NCI-H345 treated with DMSO at 0.1 percent for 48 hours (cell line): ENCODE measurements around the gene ADARB2.
"Not testable (repeated sequence)": the region's sequence is repeated elsewhere in the genome, so short reads cannot be mapped to it uniquely, and the experiment has no call there.

Source experiments
- DNase-seq: peaks from one replicate; lab custom pipeline; 2025; ENCODE audit not compliant: unreplicated experiment; lab: John Stamatoyannopoulos, UW

ADARB2 gene

DNA sequence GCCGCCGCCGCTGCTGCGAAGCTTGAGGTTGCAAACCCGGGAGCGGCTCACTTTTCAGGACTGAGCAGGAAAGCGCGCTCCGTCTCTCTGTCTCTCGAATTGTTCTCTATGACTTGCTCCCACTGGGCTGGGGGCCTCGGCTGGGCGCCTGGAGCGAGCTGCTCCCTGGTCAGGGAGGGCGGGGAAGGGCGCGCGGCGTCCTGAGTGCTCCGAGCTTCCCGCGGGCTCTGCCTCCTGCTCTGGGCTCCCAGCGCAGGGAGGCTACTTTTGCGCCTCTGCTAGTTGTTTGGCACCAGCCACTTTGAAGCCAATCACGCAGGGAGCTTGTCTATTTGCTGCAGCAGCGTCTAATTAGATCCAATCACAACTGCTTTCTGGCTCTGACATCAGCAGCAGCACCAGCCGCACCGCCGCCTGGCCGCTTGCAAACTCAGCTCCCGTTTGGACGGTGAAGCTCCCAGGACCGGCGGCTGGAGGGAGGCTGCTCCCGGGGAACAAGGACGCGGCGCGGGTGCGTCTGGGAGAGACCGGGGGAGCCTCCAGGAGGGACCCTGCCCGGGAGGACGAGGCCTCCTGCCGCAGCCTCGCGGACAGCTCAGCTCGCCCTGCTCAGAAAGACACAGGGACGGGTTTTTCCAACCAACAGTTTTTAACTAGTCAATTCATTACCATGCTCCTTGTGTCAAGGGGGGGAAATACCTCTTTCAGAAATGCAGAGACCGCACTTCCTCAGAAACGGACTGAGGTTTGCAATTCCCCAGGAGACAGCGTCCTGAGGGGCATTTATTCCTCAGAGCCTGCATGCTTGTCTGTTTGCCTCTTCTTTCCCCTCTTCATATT, at the start of gene ADARB2:
Gene ADARB2 (minus strand): TSS at position 304 of the 840 bp plus-strand sequence.
- peak; percentile 44 for DNase-seq

- no peak for DNase-seq
Observed at GRCh38 chr10:1785835-1786234, 48.5 kb upstream of the ADARB2 start.

GRCh38 chr10:1782841-1783240, 45.5 kb upstream of the ADARB2 start:
- no peak for DNase-seq

- DNase-seq = no peak
Observed at GRCh38 chr10:1779796-1780195, 42.5 kb upstream of the ADARB2 start.

- DNase-seq = no peak
Observed at GRCh38 chr10:1778375-1778969, 41.1 kb upstream of the ADARB2 start.

- no peak for DNase-seq
Observed at GRCh38 chr10:1776127-1776662, 38.9 kb upstream of the ADARB2 start.

DNA sequence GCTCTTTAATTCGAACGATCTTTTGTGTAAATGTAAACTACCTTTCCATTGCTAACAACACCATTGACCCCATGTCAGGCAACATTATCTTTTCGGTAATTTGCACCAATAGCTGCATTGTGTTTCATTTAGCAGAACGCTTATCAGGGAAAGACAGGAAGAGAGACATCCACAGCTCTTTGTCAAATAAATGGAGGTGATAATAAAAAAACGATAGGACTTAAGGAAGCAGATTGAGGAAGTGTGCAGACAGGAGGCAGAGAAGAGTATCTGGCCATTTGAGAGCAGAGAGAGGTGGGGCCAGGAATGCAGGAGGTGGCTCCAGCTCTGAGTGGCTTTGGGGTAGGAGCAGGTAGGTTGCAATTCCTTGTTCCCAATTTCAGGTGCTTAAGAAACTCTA, 37.5 kb upstream of the ADARB2 start:
- DNase-seq = no peak

DNA sequence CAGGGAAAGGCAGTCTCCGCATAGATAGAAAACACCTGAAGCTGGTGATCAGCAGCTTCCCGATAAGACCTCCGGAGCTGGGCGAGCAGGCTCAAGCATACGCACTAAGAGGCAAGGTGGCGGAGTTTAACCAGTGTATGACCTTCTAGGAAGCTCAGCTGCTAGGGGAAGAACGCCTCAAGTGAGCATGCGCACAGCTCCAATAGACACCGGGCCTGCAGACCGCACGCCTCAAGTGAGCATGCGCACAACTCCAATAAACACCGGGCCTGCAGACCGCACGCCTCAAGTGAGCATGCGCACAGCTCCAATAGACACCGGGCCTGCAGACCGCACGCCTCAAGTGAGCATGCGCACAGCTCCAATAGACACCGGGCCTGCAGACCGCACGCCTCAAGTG, 35.9 kb upstream of the ADARB2 start:
- DNase-seq = not testable (repeated sequence)

DNA sequence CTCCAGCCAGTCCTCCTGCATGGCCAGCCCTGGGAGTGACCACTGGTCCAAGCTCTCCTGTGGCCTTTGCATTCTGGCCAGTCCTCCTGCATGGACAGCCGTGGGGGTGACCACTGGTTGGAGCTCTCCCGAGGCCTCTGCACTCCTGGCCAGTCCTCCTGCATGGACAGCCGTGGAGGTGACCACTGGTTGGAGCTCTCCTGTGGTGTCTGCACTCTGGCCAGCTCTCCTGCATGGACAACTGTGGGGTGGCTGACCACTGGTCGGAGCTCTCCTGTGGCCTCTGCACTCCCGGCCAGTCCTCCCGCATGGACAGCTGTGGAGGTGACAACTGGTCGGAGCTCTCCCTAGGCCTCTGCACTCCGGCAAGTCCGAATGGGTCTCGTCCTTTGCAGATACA, 28.7 kb upstream of the ADARB2 start:
- no peak for DNase-seq

DNA sequence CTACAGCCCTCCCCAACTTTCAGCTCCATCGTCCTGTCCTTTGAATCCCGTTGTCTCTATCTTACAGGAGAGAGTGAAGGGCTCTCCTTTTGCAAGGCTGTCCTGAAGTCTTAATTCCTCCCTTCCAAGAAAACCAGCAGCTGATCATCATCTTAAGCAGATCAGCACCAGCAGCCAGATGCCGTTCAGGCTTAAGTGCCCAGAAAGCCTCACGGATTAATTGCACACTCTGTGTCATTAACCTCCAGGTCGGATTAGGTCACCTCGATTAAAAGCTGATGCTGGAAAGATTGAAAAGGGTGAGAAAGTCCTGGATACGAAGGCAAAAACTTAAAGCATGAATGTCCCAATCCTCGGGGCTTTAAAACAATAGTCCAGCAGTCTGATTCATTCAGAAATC, 24.8 kb upstream of the ADARB2 start:
- DNase-seq = no peak

DNA sequence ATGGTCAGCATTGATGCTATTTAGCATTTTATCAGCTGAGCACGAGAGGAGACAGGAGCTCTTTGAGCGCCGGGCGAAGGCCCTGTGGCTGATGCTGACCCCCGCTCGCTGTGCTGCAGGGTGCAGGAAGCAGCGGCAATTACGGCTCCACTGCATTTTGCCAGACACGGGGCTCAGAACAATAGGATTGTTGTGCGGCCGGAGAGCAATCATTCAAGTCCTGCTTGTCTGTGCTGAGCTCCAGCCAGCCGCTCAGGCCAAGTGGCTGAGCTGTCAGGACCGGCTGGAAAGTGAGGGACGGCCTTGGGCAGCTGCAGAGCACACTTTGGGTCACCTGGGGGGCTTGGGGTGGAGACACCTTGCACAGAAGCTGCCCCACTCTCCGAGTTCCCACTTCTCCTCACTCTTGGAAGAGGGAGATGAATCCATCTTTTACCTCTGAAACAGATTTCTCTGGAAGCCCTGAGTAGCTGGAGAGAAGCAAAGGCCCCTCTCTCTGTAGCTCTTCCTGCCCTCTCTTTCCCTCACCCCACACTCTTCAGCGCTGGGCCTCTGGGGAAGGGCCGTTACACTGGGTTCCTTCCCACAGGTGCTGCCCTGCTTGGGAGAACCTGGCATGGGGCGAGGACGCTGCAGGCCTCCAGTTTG, 17.3 kb upstream of the ADARB2 start:
- no peak for DNase-seq

DNA sequence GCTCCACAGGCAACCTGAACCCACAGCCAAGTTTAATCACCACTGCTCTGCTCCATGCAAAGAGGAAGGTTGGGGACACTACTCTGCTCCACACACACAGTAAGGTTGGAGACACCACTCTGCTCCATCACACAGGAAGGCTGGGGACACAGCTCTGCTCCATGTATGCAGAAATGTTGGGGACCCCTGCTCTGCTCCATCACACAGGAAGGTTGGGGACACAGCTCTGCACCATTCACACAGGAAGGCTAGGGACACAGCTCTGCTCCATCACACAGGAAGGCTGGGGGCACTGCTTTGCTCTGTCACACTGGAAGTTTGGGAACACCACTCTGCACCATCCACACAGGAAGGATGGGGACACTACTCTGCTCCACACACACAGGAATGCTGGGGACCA, 14.8 kb upstream of the ADARB2 start:
- no peak for DNase-seq

DNA sequence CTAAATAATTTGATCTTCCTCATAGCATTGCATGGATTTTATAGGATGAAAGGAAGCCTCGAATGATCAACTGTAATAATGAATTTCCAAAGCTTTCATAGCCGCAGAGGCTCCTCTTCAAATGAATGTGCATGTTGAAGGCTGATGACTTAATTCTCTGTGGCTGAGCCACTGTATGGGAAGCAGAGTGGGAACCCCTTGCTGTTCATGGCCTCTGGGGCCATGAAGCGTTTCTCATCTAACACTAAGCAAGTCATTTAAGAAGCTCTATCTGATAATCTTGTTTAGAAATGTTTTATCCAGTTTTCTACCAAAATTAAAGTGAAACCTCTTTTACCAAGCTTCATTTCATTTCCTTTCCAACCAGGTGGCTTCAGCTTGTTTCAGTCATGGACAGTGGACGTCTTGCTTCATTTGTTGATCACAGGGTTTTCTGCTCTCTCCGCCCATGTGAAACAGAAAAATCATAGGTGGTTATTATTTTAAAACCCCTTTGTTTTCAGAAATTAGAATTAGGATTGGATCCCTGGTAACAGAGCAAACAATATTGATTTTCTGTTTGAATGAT, 10.3 kb upstream of the ADARB2 start:
- DNase-seq = no peak

GRCh38 chr10:1746796-1747195, 9.5 kb upstream of the ADARB2 start:
- DNase-seq = no peak

DNA sequence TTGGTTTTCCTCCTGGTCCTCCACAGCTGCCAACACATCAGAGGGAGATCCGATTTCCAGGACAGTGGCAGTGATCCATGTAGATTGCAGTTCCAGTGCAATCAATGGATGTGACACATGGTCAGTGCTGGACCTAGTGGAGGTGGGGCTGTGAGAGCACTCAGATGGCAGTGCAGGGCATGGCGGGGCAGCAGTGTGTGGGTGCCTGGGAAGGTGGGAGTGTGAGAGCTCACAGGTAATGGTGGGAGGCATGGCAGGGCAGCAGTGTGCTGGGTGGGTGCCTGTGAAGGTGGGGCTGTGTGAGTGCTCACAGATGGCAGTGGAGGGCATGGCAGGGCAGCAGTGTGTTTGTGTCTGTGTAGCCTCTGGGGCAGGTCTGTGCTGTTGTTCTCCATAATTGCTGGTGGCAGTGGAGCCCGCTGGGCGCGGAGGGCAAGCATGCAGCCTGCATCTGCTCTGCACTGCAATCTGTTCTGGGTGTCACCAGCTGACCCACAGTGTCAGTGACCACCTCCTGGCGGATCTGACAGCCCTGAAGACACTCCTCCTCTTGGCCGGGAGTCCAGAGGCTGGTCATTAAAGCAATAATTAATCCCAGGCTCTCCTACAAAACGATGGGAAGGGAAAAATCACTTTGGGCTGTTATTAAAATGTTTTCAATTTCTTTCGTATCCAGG, 8.6 kb upstream of the ADARB2 start:
- no peak for DNase-seq

GRCh38 chr10:1744524-1744923, 7.2 kb upstream of the ADARB2 start:
- no peak for DNase-seq

GRCh38 chr10:1743141-1743540, 5.8 kb upstream of the ADARB2 start:
- no peak for DNase-seq

DNA sequence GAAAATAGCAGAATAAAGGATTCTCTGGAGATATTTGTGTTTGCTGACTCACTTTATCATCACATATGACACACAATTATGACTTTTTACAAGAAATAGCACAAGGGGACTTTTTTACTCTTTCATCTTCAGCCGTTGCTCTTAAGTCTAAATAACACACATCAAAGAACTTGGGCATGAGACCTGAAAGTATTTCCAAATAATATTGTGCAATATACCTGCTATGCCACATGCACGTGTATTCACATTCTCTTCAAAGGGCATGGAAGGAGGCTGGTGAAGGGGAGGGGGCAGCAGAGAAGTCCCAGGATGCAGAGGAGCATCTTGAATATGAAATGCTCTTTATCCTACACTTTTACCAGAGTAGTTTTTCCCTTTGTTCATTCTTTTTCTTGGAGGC, 4.1 kb upstream of the ADARB2 start:
- no peak for DNase-seq

DNA sequence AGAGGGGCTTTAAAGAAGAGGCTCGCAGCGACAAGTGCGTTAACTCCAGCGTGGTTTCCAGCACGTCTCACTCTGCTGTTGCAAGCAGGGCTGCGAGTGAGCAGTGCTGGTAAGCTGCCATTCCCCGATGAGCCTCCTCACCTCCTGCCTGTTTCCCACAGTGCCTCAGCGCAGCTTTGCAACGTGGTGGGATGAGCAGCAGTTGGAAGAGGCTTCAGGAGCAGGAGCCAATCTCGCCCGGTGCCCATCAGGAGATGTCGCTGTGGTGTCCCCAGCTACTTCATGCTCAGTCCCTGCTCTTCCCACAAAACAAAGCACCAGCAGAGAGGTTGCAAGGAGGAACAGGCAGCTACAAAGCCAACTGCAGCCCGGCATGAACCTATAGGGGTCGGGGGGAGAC, 2.4 kb upstream of the ADARB2 start:
- peak; percentile 5 for DNase-seq

DNA sequence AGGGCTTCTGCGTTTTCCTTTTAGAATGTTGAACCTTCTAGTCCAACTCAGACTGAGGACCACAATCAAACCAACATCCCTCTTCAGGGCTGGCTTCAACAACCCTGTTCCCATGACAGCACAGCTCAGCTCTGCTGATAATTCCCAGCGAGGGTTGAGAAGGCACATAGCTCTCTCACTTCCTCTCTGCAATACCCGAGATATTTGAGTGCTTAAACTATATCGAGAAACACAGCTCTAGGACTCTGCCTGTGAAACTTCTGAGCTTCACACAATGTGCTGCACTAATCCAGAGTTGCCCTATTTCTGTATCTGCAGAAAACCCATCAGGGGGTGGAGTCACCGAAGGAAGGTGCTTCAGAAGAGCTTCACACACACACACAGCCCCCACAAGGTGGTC, 1.6 kb upstream of the ADARB2 start:
- no peak for DNase-seq

DNA sequence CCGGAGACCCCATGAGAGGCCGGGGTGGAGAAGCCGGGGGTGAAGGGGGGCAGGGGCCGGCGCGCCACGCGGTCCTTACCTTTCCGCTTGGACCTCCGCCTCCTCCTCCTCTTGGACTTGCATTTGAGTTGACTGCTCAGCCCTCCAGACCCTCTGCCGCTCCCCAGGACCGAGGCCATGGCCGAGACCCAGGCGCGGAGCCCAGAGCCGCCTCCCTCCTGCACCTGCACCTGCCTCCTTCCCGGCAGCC, 428 bp downstream of the ADARB2 start:
- no peak for DNase-seq
